CD4-positive, CD25-positive, alpha-beta regulatory T cell (primary cell): ENCODE results near the gene PHF19. TPM values are rescaled to one million over a fixed set of nuclear protein-coding genes. Genes with fewer than 3 reads are reported as not detected.

Experiments used
- ATAC-seq, 2 donors: fragments of 150-1000 bp; cut with Tn5 transposase; one replicate each; pipeline ENCODE4 v1.10.0; 2021; ENCODE audit warnings: low read depth in 2 of 2, moderate number of reproducible peaks in 2 of 2, moderate library complexity in 1 of 2
- DNase-seq, 3 donors: peaks; one replicate each; pipeline versions ENCODE4 v3.0.0 to v3.0.0-alpha.2; 2012 to 2022; ENCODE audit warnings: mixed read lengths in 1 of 3
- H3K27ac ChIP-seq: one replicate; pipeline ENCODE4 v1.7.0; 2013; ENCODE audit warnings: mild to moderate bottlenecking, low read length; ENCODE audit not compliant: insufficient read depth, poor library complexity, severe bottlenecking
- H3K27me3 ChIP-seq: one replicate; pipeline ENCODE4 v1.7.0; 2013; ENCODE audit warnings: low read length; ENCODE audit not compliant: control insufficient read depth, insufficient read depth
- H3K36me3 ChIP-seq: one replicate; pipeline ENCODE4 v1.7.0; 2013; ENCODE audit warnings: mild to moderate bottlenecking, low read length, moderate library complexity; ENCODE audit not compliant: control insufficient read depth, insufficient read depth
- H3K4me1 ChIP-seq: 2 replicates; pipeline ENCODE4 v1.7.0; 2013; ENCODE audit warnings: mild to moderate bottlenecking, low read length; ENCODE audit not compliant: insufficient read depth, control insufficient read depth, poor library complexity, severe bottlenecking
- H3K4me3 ChIP-seq: one replicate; pipeline ENCODE4 v1.7.0; 2013; ENCODE audit warnings: low read depth, mild to moderate bottlenecking, low read length, moderate library complexity
- H3K9me3 ChIP-seq, 2 experiments: 1 replicate in 1 of 2; 2 replicates in 1 of 2; pipeline ENCODE4 v1.7.0; 2013; ENCODE audit warnings: low read length in 2 of 2, mild to moderate bottlenecking in 1 of 2, moderate library complexity in 1 of 2; ENCODE audit not compliant: control insufficient read depth in 2 of 2
- H3K27ac Mint-ChIP-seq, 3 donors: one replicate each; pipeline ENCODE4 v1.8.0; 2020 to 2022; ENCODE audit warnings: mild to moderate bottlenecking in 3 of 3, mixed read lengths in 3 of 3, moderate library complexity in 2 of 3
- H3K27me3 Mint-ChIP-seq: one replicate; pipeline ENCODE4 v1.8.0; 2022; ENCODE audit warnings: mild to moderate bottlenecking, mixed read lengths
- H3K36me3 Mint-ChIP-seq: one replicate; pipeline ENCODE4 v1.8.0; 2020; ENCODE audit warnings: mixed read lengths
- H3K4me1 Mint-ChIP-seq, 4 donors: one replicate each; pipeline ENCODE4 v1.8.0; 2020 to 2022; ENCODE audit warnings: mixed read lengths in 4 of 4, mild to moderate bottlenecking in 1 of 4
- H3K4me3 Mint-ChIP-seq, 4 donors: one replicate each; pipeline ENCODE4 v1.8.0; 2020 to 2022; ENCODE audit warnings: mild to moderate bottlenecking in 4 of 4, mixed read lengths in 4 of 4, moderate library complexity in 3 of 4
- H3K9me3 Mint-ChIP-seq, 7 donors: one replicate each; pipeline ENCODE4 v1.8.0; 2020 to 2022; ENCODE audit warnings: mixed read lengths in 7 of 7, mild to moderate bottlenecking in 3 of 7, moderate library complexity in 2 of 7
- polyA plus RNA-seq, 4 donors: library from polyadenylated mRNA; unstranded; fragments of 300-500 nt; fragmentation: Illumina TruSeq; gene quantifications; one replicate each; pipeline ENCODE4 v1.2.3, GENCODE V29; 2021
- total RNA-seq: library from RNA; stranded (reverse); gene quantifications from one replicate; pipeline ENCODE4 v1.2.3, GENCODE V29; 2022

Gene PHF19
- total and polyA plus RNA-seq, 5 donors from 2014 or later, result 21.4 to 149 (median 40.0) TPM

GRCh38 chr9:120901755-120902568 lies 25.0 kb upstream of the PHF19 start:
- DNase-seq (no peak), ATAC-seq (no peak)
- peak overlapping the region in 3 of 4 donors; percentile 33 to 77 (median 38) for H3K4me3 Mint-ChIP-seq
- H3K9me3 Mint-ChIP-seq, result no peaks in the 10 kb centered on the region
- H3K9me3 ChIP-seq, result no peaks in the 10 kb centered on the region
- H3K27me3 Mint-ChIP-seq, result no peaks in the 10 kb centered on the region
- H3K36me3 ChIP-seq, result peaks cover 40% of the 10 kb centered on the region
- H3K27me3 ChIP-seq, result no peaks in the 10 kb centered on the region
- H3K27ac Mint-ChIP-seq, result peak overlapping the region; percentile 93 to 100 (median 95)
- peak overlapping the region; percentile 98 for H3K27ac ChIP-seq
- peaks cover 41% of the 10 kb centered on the region for H3K36me3 Mint-ChIP-seq
- peaks cover 76% of the 10 kb centered on the region for H3K4me1 ChIP-seq
- no peak overlapping the region for H3K4me3 ChIP-seq
- peaks cover 19 to 91% (median 67%) of the 10 kb centered on the region in 4 donors for H3K4me1 Mint-ChIP-seq

- H3K27me3 ChIP-seq, result no peaks in the 10 kb centered on the region
- H3K4me3 ChIP-seq, result no peak overlapping the region
- Mint-ChIP-seq H3K9me3 (no peaks in the 10 kb centered on the region), H3K36me3 (peaks cover 30% of the 10 kb centered on the region), H3K27ac (peak overlapping the region; percentile 93 to 100 (median 95)), H3K4me3 (peak overlapping the region in 2 of 4 donors; percentile 38 to 56), H3K27me3 (no peaks in the 10 kb centered on the region), H3K4me1 (peaks cover 19 to 89% (median 62%) of the 10 kb centered on the region in 4 donors)
- DNase-seq, result no peak
- H3K9me3 ChIP-seq, result no peaks in the 10 kb centered on the region
- peaks cover 75% of the 10 kb centered on the region for H3K4me1 ChIP-seq
- ATAC-seq, result no peak
- H3K27ac ChIP-seq, result peak overlapping the region; percentile 63
- peaks cover 32% of the 10 kb centered on the region for H3K36me3 ChIP-seq
Observed at GRCh38 chr9:120900824-120901223, 23.8 kb upstream of the PHF19 start.

- Histone ChIP-seq H3K4me3 (no peak overlapping the region), H3K4me1 (peaks cover 75% of the 10 kb centered on the region), H3K27ac (peak overlapping the region; percentile 63), H3K9me3 (no peaks in the 10 kb centered on the region), H3K36me3 (peaks cover 21% of the 10 kb centered on the region), H3K27me3 (no peaks in the 10 kb centered on the region)
- Mint-ChIP-seq H3K27ac (peak overlapping the region; percentile 66 to 95 (median 93)), H3K36me3 (peaks cover 20% of the 10 kb centered on the region), H3K9me3 (no peaks in the 10 kb centered on the region), H3K4me3 (peak overlapping the region in 2 of 4 donors; percentile 22 to 56), H3K4me1 (peaks cover 19 to 89% (median 57%) of the 10 kb centered on the region in 4 donors), H3K27me3 (no peaks in the 10 kb centered on the region)
- DNase-seq (no peak), ATAC-seq (no peak)
Observed at GRCh38 chr9:120899490-120900068, 22.6 kb upstream of the PHF19 start.

- DNase-seq (no peak), ATAC-seq (no peak)
- peaks cover 19 to 86% (median 53%) of the 10 kb centered on the region in 4 donors for H3K4me1 Mint-ChIP-seq
- H3K9me3 Mint-ChIP-seq, result no peaks in the 10 kb centered on the region
- peak overlapping the region; percentile 44 for H3K27ac ChIP-seq
- no peaks in the 10 kb centered on the region for H3K27me3 ChIP-seq
- H3K27me3 Mint-ChIP-seq, result no peaks in the 10 kb centered on the region
- no peaks in the 10 kb centered on the region for H3K9me3 ChIP-seq
- H3K36me3 ChIP-seq, result peaks cover 10% of the 10 kb centered on the region
- peak overlapping the region in 1 of 4 donors; percentile 42 for H3K4me3 Mint-ChIP-seq
- H3K4me1 ChIP-seq, result peaks cover 75% of the 10 kb centered on the region
- peak overlapping the region; percentile 71 to 82 (median 71) for H3K27ac Mint-ChIP-seq
- H3K36me3 Mint-ChIP-seq, result peaks cover 9% of the 10 kb centered on the region
- no peak overlapping the region for H3K4me3 ChIP-seq
Observed at GRCh38 chr9:120898396-120898795, 21.4 kb upstream of the PHF19 start.

GRCh38 chr9:120895951-120896350 lies 19.0 kb upstream of the PHF19 start:
- H3K9me3 ChIP-seq, result no peaks in the 10 kb centered on the region
- Mint-ChIP-seq H3K4me1 (peaks cover 15 to 86% (median 58%) of the 10 kb centered on the region in 4 donors), H3K27me3 (no peaks in the 10 kb centered on the region), H3K4me3 (no peak overlapping the region), H3K27ac (peak overlapping the region; percentile 72 to 86 (median 73)), H3K9me3 (no peaks in the 10 kb centered on the region), H3K36me3 (peaks cover 3% of the 10 kb centered on the region)
- H3K27me3 ChIP-seq, result no peaks in the 10 kb centered on the region
- H3K4me1 ChIP-seq, result peaks cover 76% of the 10 kb centered on the region
- DNase-seq (no peak), ATAC-seq (no peak)
- no peak overlapping the region for H3K4me3 ChIP-seq
- peaks cover 4% of the 10 kb centered on the region for H3K36me3 ChIP-seq
- peak overlapping the region; percentile 43 for H3K27ac ChIP-seq

GRCh38 chr9:120894321-120895148 lies 17.5 kb upstream of the PHF19 start:
- Mint-ChIP-seq H3K27ac (peak overlapping the region; percentile 72 to 94 (median 86)), H3K36me3 (no peaks in the 10 kb centered on the region), H3K27me3 (no peaks in the 10 kb centered on the region), H3K4me3 (no peak overlapping the region), H3K9me3 (no peaks in the 10 kb centered on the region), H3K4me1 (peaks cover 17 to 86% (median 61%) of the 10 kb centered on the region in 4 donors)
- H3K4me1 ChIP-seq, result peaks cover 83% of the 10 kb centered on the region
- ATAC-seq (no peak), DNase-seq (no peak)
- no peak overlapping the region for H3K4me3 ChIP-seq
- H3K27ac ChIP-seq, result peak overlapping the region; percentile 96
- H3K36me3 ChIP-seq, result no peaks in the 10 kb centered on the region
- H3K27me3 ChIP-seq, result no peaks in the 10 kb centered on the region
- no peaks in the 10 kb centered on the region for H3K9me3 ChIP-seq

GRCh38 chr9:120893611-120894307 lies 16.8 kb upstream of the PHF19 start:
- Histone ChIP-seq H3K27me3 (no peaks in the 10 kb centered on the region), H3K36me3 (no peaks in the 10 kb centered on the region), H3K4me1 (peaks cover 86% of the 10 kb centered on the region), H3K4me3 (peak overlapping the region; percentile 72), H3K27ac (peak overlapping the region; percentile 96), H3K9me3 (no peaks in the 10 kb centered on the region)
- H3K27me3 Mint-ChIP-seq, result no peaks in the 10 kb centered on the region
- H3K27ac Mint-ChIP-seq, result peak overlapping the region; percentile 94 to 100 (median 100)
- H3K4me3 Mint-ChIP-seq, result peak overlapping the region in 3 of 4 donors; percentile 27 to 88 (median 43)
- peaks cover 17 to 92% (median 64%) of the 10 kb centered on the region in 4 donors for H3K4me1 Mint-ChIP-seq
- H3K9me3 Mint-ChIP-seq, result no peaks in the 10 kb centered on the region
- no peak for ATAC-seq
- no peak for DNase-seq
- no peaks in the 10 kb centered on the region for H3K36me3 Mint-ChIP-seq
